22Rv1 (cell line): Measurements from ENCODE around the gene UPP1.
"Not testable (repeated sequence)": the region's sequence is repeated elsewhere in the genome, so short reads cannot be mapped to it uniquely, and the experiment has no call there.

Experiments used
- H3K27ac ChIP-seq: fragments of 450-650 bp; 2 replicates; pipeline ENCODE4 v1.5.1; 2017
- CTCF ChIP-seq: fragments of 450-650 bp; IDR thresholded peaks from 2 replicates; pipeline ENCODE4 v1.5.1; 2017; ENCODE audit warnings: mild to moderate bottlenecking
- ZFX ChIP-seq: fragments of 450-650 bp; IDR thresholded peaks from 2 replicates; pipeline ENCODE4 v1.6.1; 2017; ENCODE audit warnings: antibody characterized with exemption, borderline replicate concordance

Gene UPP1

GRCh38 chr7:48130658-48131108, 41.6 kb downstream of the UPP1 start:
- H3K27ac ChIP-seq = no peak overlapping the region
- TF ChIP-seq CTCF = no peak
- TF ChIP-seq ZFX = no peak

- H3K27ac ChIP-seq = no peak overlapping the region
- TF ChIP-seq CTCF (no peak), ZFX (no peak)
These were observed 43.7 kb downstream of the UPP1 start for GRCh38 chr7:48132792-48133191.

- TF ChIP-seq ZFX (no peak), CTCF (peak; percentile 67)
- peak overlapping the region; percentile 53 for H3K27ac ChIP-seq
These were observed 50.4 kb downstream of the UPP1 start for GRCh38 chr7:48139459-48139858.

- peak overlapping the region; percentile 53 for H3K27ac ChIP-seq
- TF ChIP-seq ZFX (no peak), CTCF (no peak)
These were observed 51.1 kb downstream of the UPP1 start for GRCh38 chr7:48140001-48140681.

- TF ChIP-seq CTCF (no peak), ZFX (no peak)
- no peak overlapping the region for H3K27ac ChIP-seq
These were observed 52.5 kb downstream of the UPP1 start for GRCh38 chr7:48141521-48141920.

- TF ChIP-seq CTCF (0 out of 2 replicates have a peak, but pooled peaks have one; percentile 5), ZFX (no peak)
- peak overlapping the region; percentile 24 for H3K27ac ChIP-seq
These were observed 55.3 kb downstream of the UPP1 start for GRCh38 chr7:48144291-48144768.

- no peak overlapping the region for H3K27ac ChIP-seq
- TF ChIP-seq CTCF (no peak), ZFX (no peak)
These were observed 58.1 kb downstream of the UPP1 start for GRCh38 chr7:48147078-48147591.

GRCh38 chr7:48147690-48148089, 58.6 kb downstream of the UPP1 start:
- not testable (repeated sequence) for H3K27ac ChIP-seq
